Lower lobe of right lung (tissue), 2 donors: ENCODE results near the gene DPY30. TPM values are rescaled to one million over a fixed set of nuclear protein-coding genes. Genes with fewer than 3 reads are reported as not detected.

Experiments
- ATAC-seq, 2 donors: fragments of 200-7000 bp; cut with Tn5 transposase; one replicate each; pipeline ENCODE4 v1.9.1; 2020 to 2022; ENCODE audit warnings: mild to moderate bottlenecking in 2 of 2, moderate library complexity in 2 of 2
- DNase-seq: peaks from one replicate; pipeline ENCODE4 v3.0.0-alpha.2; 2020
- H3K27ac ChIP-seq: fragments of 200-600 bp; one replicate; pipeline ENCODE4 v1.8.0; 2022
- H3K27me3 ChIP-seq: fragments of 200-600 bp; one replicate; pipeline ENCODE4 v1.8.0; 2022; ENCODE audit warnings: low read depth
- H3K36me3 ChIP-seq: fragments of 200-600 bp; one replicate; pipeline ENCODE4 v1.8.0; 2022; ENCODE audit warnings: mild to moderate bottlenecking
- H3K4me1 ChIP-seq: fragments of 200-600 bp; one replicate; pipeline ENCODE4 v1.8.0; 2022
- H3K4me3 ChIP-seq: fragments of 200-600 bp; one replicate; pipeline ENCODE4 v1.8.0; 2022; ENCODE audit warnings: mild to moderate bottlenecking
- H3K9me3 ChIP-seq: fragments of 200-600 bp; one replicate; pipeline ENCODE4 v1.8.0; 2022
- intact Hi-C: fragments of 100-400 bp; cut with DNase I; formaldehyde crosslinking; loops from one replicate; pipeline ENCODE4 v1.11.0; 2022
- total RNA-seq: library from RNA; stranded (reverse); fragmentation: NEBNext Ultra II Directional; extraction: Animal tissue kit (Norgen Biotek cat#: 25700); gene quantifications from one replicate; pipeline ENCODE4 v1.2.1, GENCODE V29; 2021
- TF ChIP-seq, protein P1 (sequence below): fragments of 200-600 bp; IDR thresholded peaks from one replicate; pipeline ENCODE4 v1.8.0; 2022; ENCODE audit warnings: antibody characterized with exemption, mild to moderate bottlenecking
- donor health status: DM: no; HTN: yes; CAD: no; lungs with severe emphysema.

The DPY30 gene
- total RNA-seq, 1 donor from 2014 or later: 60.4 TPM

GRCh38 chr2:31997653-31998052 is 42.0 kb downstream of the DPY30 start:
- Histone ChIP-seq H3K36me3 (no peaks in the 10 kb centered on the region), H3K27ac (no peak overlapping the region), H3K27me3 (no peaks in the 10 kb centered on the region), H3K4me1 (no peaks in the 10 kb centered on the region), H3K4me3 (no peak overlapping the region), H3K9me3 (no peaks in the 10 kb centered on the region)
- TF ChIP-seq, protein P1, sequence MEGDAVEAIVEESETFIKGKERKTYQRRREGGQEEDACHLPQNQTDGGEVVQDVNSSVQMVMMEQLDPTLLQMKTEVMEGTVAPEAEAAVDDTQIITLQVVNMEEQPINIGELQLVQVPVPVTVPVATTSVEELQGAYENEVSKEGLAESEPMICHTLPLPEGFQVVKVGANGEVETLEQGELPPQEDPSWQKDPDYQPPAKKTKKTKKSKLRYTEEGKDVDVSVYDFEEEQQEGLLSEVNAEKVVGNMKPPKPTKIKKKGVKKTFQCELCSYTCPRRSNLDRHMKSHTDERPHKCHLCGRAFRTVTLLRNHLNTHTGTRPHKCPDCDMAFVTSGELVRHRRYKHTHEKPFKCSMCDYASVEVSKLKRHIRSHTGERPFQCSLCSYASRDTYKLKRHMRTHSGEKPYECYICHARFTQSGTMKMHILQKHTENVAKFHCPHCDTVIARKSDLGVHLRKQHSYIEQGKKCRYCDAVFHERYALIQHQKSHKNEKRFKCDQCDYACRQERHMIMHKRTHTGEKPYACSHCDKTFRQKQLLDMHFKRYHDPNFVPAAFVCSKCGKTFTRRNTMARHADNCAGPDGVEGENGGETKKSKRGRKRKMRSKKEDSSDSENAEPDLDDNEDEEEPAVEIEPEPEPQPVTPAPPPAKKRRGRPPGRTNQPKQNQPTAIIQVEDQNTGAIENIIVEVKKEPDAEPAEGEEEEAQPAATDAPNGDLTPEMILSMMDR: no peak
- ATAC-seq (no peak), DNase-seq (no peak)
- intact Hi-C loops: no loop called here

DNA sequence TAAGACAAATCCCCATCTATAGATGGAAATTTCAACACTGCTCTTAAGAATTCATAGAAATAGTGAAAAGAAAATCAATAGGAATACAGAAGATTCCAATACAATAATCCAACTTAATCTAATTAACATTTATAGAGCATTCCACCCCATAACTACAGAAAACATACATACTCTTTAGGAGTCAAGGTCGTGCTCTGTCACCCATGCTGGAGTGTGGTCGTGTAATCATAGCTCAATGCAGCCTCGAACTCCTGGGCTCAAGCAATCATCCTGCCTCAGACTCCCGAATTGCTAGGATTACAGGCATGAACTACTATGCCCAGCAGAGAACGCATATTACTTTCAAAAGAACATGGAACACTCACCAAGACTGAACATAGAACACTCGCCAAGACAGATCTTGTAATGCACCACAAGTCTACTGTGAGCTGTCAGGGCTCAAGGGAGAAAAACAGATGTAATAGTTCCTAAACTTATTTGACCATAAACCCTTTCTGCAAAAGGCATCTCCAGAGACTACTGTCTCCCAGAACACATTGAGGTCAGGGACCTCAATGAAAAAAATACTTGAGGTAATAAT is 42.9 kb downstream of the DPY30 start:
- no peaks in the 10 kb centered on the region for H3K9me3 ChIP-seq
- TF ChIP-seq, protein P1: no peak
- H3K36me3 ChIP-seq: no peaks in the 10 kb centered on the region
- no peaks in the 10 kb centered on the region for H3K4me1 ChIP-seq
- ATAC-seq (no peak), DNase-seq (no peak)
- no peak overlapping the region for H3K27ac ChIP-seq
- intact Hi-C loops: no loop called here
- H3K4me3 ChIP-seq: no peak overlapping the region
- no peaks in the 10 kb centered on the region for H3K27me3 ChIP-seq

DNA sequence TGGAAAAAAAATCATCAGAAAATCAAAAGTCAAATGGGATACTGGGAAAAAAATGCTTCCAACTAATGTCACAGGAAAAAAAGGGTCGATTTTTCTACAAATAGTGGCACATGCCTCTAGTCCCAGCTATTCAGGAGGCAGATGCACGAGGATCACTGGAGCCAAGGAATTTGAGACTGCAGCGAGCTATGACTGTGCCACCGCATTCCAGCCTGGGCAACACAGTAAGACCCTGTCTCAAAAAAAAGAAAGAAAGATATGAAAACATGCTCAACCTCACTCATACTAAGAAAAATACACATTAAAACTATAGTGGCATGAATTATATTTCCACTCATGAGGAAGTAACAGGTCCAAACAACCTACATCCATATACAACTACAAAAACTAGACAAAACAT is 46.7 kb downstream of the DPY30 start:
- Histone ChIP-seq H3K27me3 (no peaks in the 10 kb centered on the region), H3K36me3 (no peaks in the 10 kb centered on the region), H3K9me3 (no peaks in the 10 kb centered on the region), H3K4me3 (no peak overlapping the region), H3K27ac (no peak overlapping the region), H3K4me1 (no peaks in the 10 kb centered on the region)
- no peak for DNase-seq
- TF ChIP-seq, protein P1: no peak
- intact Hi-C loops: no loop called here
- no peak for ATAC-seq

GRCh38 chr2:31992025-31992579 is 47.5 kb downstream of the DPY30 start:
- no peaks in the 10 kb centered on the region for H3K27me3 ChIP-seq
- no peak overlapping the region for H3K27ac ChIP-seq
- no peak for DNase-seq
- H3K4me1 ChIP-seq: no peaks in the 10 kb centered on the region
- H3K9me3 ChIP-seq: no peaks in the 10 kb centered on the region
- no peak for ATAC-seq
- H3K4me3 ChIP-seq: no peak overlapping the region
- intact Hi-C loops: no loop called here
- TF ChIP-seq, protein P1: no peak
- no peaks in the 10 kb centered on the region for H3K36me3 ChIP-seq

- DNase-seq (no peak), ATAC-seq (no peak)
- H3K36me3 ChIP-seq: no peaks in the 10 kb centered on the region
- H3K27ac ChIP-seq: no peak overlapping the region
- no peaks in the 10 kb centered on the region for H3K9me3 ChIP-seq
- TF ChIP-seq, protein P1: no peak
- H3K4me1 ChIP-seq: no peaks in the 10 kb centered on the region
- no peaks in the 10 kb centered on the region for H3K27me3 ChIP-seq
- no peak overlapping the region for H3K4me3 ChIP-seq
- intact Hi-C loops: no loop called here
Observed at GRCh38 chr2:31989946-31990345, 49.7 kb downstream of the DPY30 start.
